Hematopoietic multipotent progenitor cell (in vitro differentiated cells): ENCODE results near the gene N4BP2. TPM values are rescaled to one million over a fixed set of nuclear protein-coding genes. Genes with fewer than 3 reads are reported as not detected.

ENCODE experiments used
- DNase-seq, 3 donors: peaks; one replicate each; pipeline ENCODE4 v3.0.0-alpha.2; 2011 to 2015; ENCODE audit warnings: low read depth in 2 of 3, low spot score in 2 of 3
- total RNA-seq: library from RNA; depleted of rRNA; stranded (reverse); fragments of >200 nt; gene quantifications from one replicate; pipeline ENCODE4 v1.2.3, GENCODE V29; 2012

N4BP2 gene
- total RNA-seq, 1 donor, result 14.3 TPM

- peak; percentile 65 to 90 (median 77) for DNase-seq
These were observed 93.3 kb downstream of the N4BP2 start for GRCh38 chr4:40149960-40150385.

- DNase-seq, result no peak
These were observed 94.3 kb downstream of the N4BP2 start for GRCh38 chr4:40150932-40151331.

GRCh38 chr4:40152637-40153036 is 96.0 kb downstream of the N4BP2 start:
- peak in 2 of 3 donors; percentile 5 to 6 for DNase-seq

- no peak for DNase-seq
These were observed 100.8 kb downstream of the N4BP2 start for GRCh38 chr4:40157436-40157835.

GRCh38 chr4:40160258-40160657 is 103.6 kb downstream of the N4BP2 start:
- no peak for DNase-seq

GRCh38 chr4:40164459-40164858 is 107.8 kb downstream of the N4BP2 start:
- no peak for DNase-seq

GRCh38 chr4:40165916-40166315 is 109.3 kb downstream of the N4BP2 start:
- DNase-seq, result no peak

- DNase-seq, result no peak
These were observed 111.4 kb downstream of the N4BP2 start for GRCh38 chr4:40168070-40168469.

GRCh38 chr4:40170588-40170987 is 113.9 kb downstream of the N4BP2 start:
- no peak for DNase-seq

GRCh38 chr4:40173470-40173875 is 116.8 kb downstream of the N4BP2 start:
- no peak for DNase-seq

- no peak for DNase-seq
These were observed 120.0 kb downstream of the N4BP2 start for GRCh38 chr4:40176602-40177001.

- DNase-seq, result no peak
These were observed 120.9 kb downstream of the N4BP2 start for GRCh38 chr4:40177591-40177990.

- DNase-seq, result no peak
These were observed 122.0 kb downstream of the N4BP2 start for GRCh38 chr4:40178672-40179071.

GRCh38 chr4:40179360-40179759 is 122.7 kb downstream of the N4BP2 start:
- DNase-seq, result no peak

- peak in 1 of 3 donors; percentile 57 for DNase-seq
These were observed 123.7 kb downstream of the N4BP2 start for GRCh38 chr4:40180356-40180755.

- no peak for DNase-seq
These were observed 125.4 kb downstream of the N4BP2 start for GRCh38 chr4:40182001-40182400.

- no peak for DNase-seq
These were observed 126.3 kb downstream of the N4BP2 start for GRCh38 chr4:40182954-40183353.

- DNase-seq, result no peak
These were observed 127.2 kb downstream of the N4BP2 start for GRCh38 chr4:40183615-40184411.

- no peak for DNase-seq
These were observed 129.4 kb downstream of the N4BP2 start for GRCh38 chr4:40185830-40186664.

- DNase-seq, result no peak
These were observed 130.0 kb downstream of the N4BP2 start for GRCh38 chr4:40186665-40187014.

- DNase-seq, result no peak
These were observed 130.8 kb downstream of the N4BP2 start for GRCh38 chr4:40187386-40187906.

- no peak for DNase-seq
These were observed 133.4 kb downstream of the N4BP2 start for GRCh38 chr4:40190019-40190418.
